Type B pancreatic cell (in vitro differentiated cells): ENCODE data around the gene ANTXRL. TPM values are rescaled to one million over a fixed set of nuclear protein-coding genes. Genes with fewer than 3 reads are reported as not detected.
A peak's percentile ranks its signal among the peaks of the same experiment; 100 is the strongest.
"Not testable (repeated sequence)": the region's sequence is repeated elsewhere in the genome, so short reads cannot be mapped to it uniquely, and the experiment has no call there.

Source experiments
- DNase-seq: peaks from one replicate; pipeline ENCODE4 v3.0.0; 2021; ENCODE audit warnings: mixed read lengths; ENCODE audit not compliant: unreplicated experiment; ENCODE audit errors: extremely low spot score
- H3K27ac Mint-ChIP-seq: 2 replicates; pipeline ENCODE4 v1.8.0; 2021; ENCODE audit warnings: mild to moderate bottlenecking, mixed read lengths
- H3K27me3 Mint-ChIP-seq: 2 replicates; pipeline ENCODE4 v1.8.0; 2021; ENCODE audit warnings: mixed read lengths
- H3K36me3 Mint-ChIP-seq: 2 replicates; pipeline ENCODE4 v1.8.0; 2021; ENCODE audit warnings: mixed read lengths
- H3K4me1 Mint-ChIP-seq: one replicate; pipeline ENCODE4 v1.8.0; 2021; ENCODE audit warnings: mixed read lengths; ENCODE audit not compliant: unreplicated experiment
- H3K4me3 Mint-ChIP-seq: 2 replicates; pipeline ENCODE4 v1.8.0; 2021; ENCODE audit warnings: mild to moderate bottlenecking, mixed read lengths
- H3K9me3 Mint-ChIP-seq: 2 replicates; pipeline ENCODE4 v1.8.0; 2021; ENCODE audit warnings: mixed read lengths
- CTCF ChIP-seq: fragments of 200-600 bp; sonication (generic); conservative IDR thresholded peaks from 2 replicates; pipeline ENCODE4 v1.5.0; 2021; ENCODE audit warnings: antibody characterized with exemption, mild to moderate bottlenecking
- total RNA-seq: library from RNA; stranded (reverse); gene quantifications from 2 replicates; pipeline ENCODE4 v1.2.1, GENCODE V29; 2021; ENCODE audit warnings: low replicate concordance

Gene ANTXRL
- total RNA-seq, 1 donor from 2014 or later = not detected

DNA sequence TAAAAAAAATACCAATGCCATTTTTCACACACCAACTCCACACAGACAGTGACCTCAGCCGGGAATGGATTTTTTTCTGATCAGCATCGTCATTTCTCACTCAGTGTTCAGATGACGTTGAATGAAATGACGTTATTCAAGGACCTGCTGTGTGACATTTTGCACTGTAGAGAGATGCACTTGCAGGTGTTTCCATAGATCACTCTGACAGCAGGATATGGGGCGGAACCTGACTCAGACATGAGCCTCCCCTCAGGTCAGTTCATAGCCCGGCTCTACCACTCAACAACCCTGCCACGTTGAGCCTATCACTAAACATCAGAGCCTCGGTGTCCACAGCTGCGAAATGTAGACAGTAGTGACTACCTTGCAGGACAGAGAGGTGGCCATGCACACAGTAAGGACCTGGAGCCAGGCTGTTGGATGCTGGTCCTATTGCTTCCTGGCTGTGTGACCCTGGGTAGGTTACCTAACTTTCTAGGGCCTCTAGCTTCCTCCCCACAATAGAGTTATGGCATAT, 41.4 kb upstream of the ANTXRL start:
- no peak overlapping the region for H3K27ac Mint-ChIP-seq
- DNase-seq = no peak
- TF ChIP-seq CTCF = no peak
- H3K4me3 Mint-ChIP-seq = no peak overlapping the region
- no peaks in the 10 kb centered on the region for H3K27me3 Mint-ChIP-seq
- no peaks in the 10 kb centered on the region for H3K36me3 Mint-ChIP-seq
- no peaks in the 10 kb centered on the region for H3K4me1 Mint-ChIP-seq
- peaks cover 17% of the 10 kb centered on the region for H3K9me3 Mint-ChIP-seq

GRCh38 chr10:46246400-46247180, 40.2 kb upstream of the ANTXRL start:
- not testable (repeated sequence) for H3K27me3 Mint-ChIP-seq, DNase-seq, H3K36me3 Mint-ChIP-seq, H3K4me1 Mint-ChIP-seq, H3K27ac Mint-ChIP-seq, H3K4me3 Mint-ChIP-seq
- peaks cover 11% of the 10 kb centered on the region for H3K9me3 Mint-ChIP-seq

DNA sequence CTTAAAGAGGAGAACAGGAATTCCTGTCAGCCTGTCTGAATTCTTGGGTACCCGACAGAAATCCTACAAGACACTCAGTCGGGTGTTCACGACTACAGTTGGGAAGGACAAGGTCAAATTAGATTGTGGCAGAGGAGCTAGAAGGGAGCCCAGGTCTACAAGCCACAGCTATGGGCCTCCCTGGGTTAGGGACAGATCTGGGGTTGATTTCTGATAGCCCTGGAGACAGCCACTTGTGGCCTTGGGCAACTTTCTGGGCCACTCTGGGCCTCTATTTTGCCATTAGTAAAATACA, 39.7 kb upstream of the ANTXRL start:
- Mint-ChIP-seq H3K27ac (no peak overlapping the region), H3K4me1 (no peaks in the 10 kb centered on the region), H3K4me3 (no peak overlapping the region), H3K9me3 (peaks cover 9% of the 10 kb centered on the region), H3K36me3 (no peaks in the 10 kb centered on the region), H3K27me3 (no peaks in the 10 kb centered on the region)
- no peak for TF ChIP-seq CTCF
- no peak for DNase-seq

DNA sequence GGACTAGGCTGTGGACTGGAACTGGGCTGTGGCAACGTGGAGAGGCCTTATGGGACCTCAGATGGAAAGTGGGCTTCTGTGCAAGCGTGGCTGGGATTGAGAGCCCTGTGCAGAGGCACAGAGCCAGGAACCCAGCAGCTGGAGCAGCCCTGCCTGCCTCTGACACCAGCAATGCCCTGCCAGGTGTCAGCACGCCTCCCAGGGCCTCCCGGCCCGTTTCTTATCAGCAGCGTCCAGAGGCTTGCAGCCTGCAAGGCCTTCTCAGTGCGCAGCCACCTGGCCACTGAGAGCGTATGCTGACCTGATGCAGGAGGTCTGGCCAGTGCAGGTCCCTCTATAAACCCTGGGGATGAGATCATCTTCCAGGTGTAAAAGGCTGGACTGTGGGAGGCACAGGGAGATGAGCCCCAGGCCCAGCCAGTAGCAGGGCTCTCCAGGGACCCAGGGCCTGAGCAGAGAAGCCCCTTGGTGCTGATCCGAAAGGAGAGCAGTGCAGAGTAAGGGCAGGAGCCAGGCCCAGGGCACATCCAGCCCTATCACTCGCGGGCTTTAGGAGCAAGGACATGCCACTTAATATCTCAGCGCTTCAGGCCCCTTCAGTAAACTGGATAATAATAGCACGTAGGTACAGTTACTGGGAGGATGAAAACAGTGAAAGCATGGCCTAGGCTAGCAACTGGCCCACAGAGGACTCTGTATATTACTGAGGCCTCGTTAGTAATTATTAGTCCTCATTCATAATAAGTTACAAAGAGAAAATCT, 38.8 kb upstream of the ANTXRL start:
- TF ChIP-seq CTCF = no peak
- peak; percentile 56 for DNase-seq
- Mint-ChIP-seq H3K4me1 (no peaks in the 10 kb centered on the region), H3K27ac (no peak overlapping the region), H3K4me3 (no peak overlapping the region), H3K36me3 (no peaks in the 10 kb centered on the region), H3K9me3 (peaks cover under 1% of the 10 kb centered on the region), H3K27me3 (no peaks in the 10 kb centered on the region)

DNA sequence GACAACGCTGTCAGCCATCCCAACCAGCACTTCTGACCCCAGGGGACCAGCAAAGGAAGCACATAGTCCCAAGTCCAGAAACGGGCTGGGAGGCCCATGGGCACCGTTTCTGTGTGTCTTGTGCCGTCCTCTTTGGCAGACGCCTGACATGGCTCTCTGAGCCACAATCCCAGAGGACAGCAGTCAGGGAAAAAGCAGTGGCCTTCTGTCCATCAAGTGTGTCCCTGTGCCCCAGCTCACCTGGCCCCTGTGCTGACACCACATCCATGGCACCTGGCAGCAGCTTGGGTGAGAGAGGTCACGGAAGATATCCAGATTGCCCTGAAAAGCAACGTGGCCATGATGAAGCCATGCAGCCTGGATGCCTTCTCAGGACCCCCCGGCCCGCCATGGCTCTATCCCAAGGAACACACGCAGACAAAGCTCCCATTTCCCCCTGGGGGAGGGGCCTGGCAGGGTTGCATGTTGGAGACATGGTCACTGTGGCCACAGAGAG, 38.1 kb upstream of the ANTXRL start:
- H3K9me3 Mint-ChIP-seq = no peaks in the 10 kb centered on the region
- H3K36me3 Mint-ChIP-seq = no peaks in the 10 kb centered on the region
- no peaks in the 10 kb centered on the region for H3K4me1 Mint-ChIP-seq
- no peak for DNase-seq
- H3K27ac Mint-ChIP-seq = no peak overlapping the region
- no peak overlapping the region for H3K4me3 Mint-ChIP-seq
- no peaks in the 10 kb centered on the region for H3K27me3 Mint-ChIP-seq
- no peak for TF ChIP-seq CTCF

- H3K4me1 Mint-ChIP-seq, DNase-seq, H3K36me3 Mint-ChIP-seq, H3K27me3 Mint-ChIP-seq, H3K9me3 Mint-ChIP-seq, H3K4me3 Mint-ChIP-seq, H3K27ac Mint-ChIP-seq: not testable (repeated sequence)
Observed at GRCh38 chr10:46249617-46250344, 37.0 kb upstream of the ANTXRL start.
